Ectodermal cell (in vitro differentiated cells): ENCODE results near the gene HDGF.

Experiments
- H3K27ac ChIP-seq: 2 replicates; pipeline ENCODE4 v1.7.0; 2013; ENCODE audit warnings: mild to moderate bottlenecking, low read depth, low read length; ENCODE audit not compliant: insufficient read depth, poor library complexity, severe bottlenecking
- H3K27me3 ChIP-seq: 2 replicates; pipeline ENCODE4 v1.7.0; 2013; ENCODE audit warnings: mild to moderate bottlenecking, low read length; ENCODE audit not compliant: insufficient read depth, control insufficient read depth, poor library complexity, severe bottlenecking
- H3K36me3 ChIP-seq: one replicate; pipeline ENCODE4 v1.7.0; 2013; ENCODE audit warnings: low read length; ENCODE audit not compliant: control insufficient read depth, insufficient read depth
- H3K4me1 ChIP-seq: one replicate; pipeline ENCODE4 v1.7.0; 2013; ENCODE audit warnings: low read length; ENCODE audit not compliant: control insufficient read depth, insufficient read depth
- H3K4me3 ChIP-seq: 2 replicates; pipeline ENCODE4 v1.7.0; 2013; ENCODE audit warnings: low read depth, low read length, control low read depth; ENCODE audit not compliant: insufficient read depth
- H3K9me3 ChIP-seq: 2 replicates; pipeline ENCODE4 v1.7.0; 2013; ENCODE audit warnings: mild to moderate bottlenecking, low read length, moderate library complexity; ENCODE audit not compliant: control insufficient read depth
- whole genome bisulfite sequencing, 2 experiments: methylation state at CpG; one replicate each; pipeline ENCODE4 v1.1.7; 2013; ENCODE audit warnings: missing lambda C conversion rate in 2 of 2; 5-methylcytosine and 5-hydroxymethylcytosine counted together

Gene HDGF

DNA sequence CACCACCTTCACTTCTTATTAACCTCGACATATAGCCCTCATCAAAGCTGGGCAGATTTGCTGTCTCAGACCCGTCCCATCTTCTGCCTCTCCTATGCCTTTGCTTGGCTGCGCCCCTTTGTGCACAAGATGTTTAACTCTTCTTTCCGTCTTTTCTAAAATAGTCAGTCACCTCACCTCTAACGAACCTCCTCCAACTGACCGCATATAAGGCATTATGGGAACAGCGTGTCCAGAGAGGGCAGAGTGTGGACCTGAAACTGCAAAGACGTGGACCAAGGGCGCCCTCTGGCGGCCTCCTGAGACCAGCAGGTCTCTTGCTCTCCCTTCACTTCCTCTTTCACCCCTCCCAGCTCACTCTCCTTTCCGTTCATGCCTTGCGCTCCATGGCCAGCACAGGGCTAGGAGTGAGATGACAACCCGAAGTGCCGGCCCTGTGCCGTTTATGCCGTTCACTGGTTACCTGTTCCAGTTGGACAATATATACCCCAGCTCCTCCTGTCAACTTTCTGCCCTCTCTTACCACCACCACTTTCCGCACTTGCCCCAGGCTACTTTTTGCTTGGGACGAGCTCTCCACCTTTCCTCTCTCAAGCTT, 25.7 kb downstream of the HDGF start:
- Histone ChIP-seq H3K36me3 (peaks cover 31% of the 10 kb centered on the region), H3K9me3 (no peaks in the 10 kb centered on the region), H3K4me1 (peaks cover 26% of the 10 kb centered on the region), H3K4me3 (peak overlapping the region; percentile 20), H3K27ac (no peak overlapping the region), H3K27me3 (no peaks in the 10 kb centered on the region)
- WGBS, 2 experiments = 21 to 24% methylated on average over 18 of the region's 18 CpGs

DNA sequence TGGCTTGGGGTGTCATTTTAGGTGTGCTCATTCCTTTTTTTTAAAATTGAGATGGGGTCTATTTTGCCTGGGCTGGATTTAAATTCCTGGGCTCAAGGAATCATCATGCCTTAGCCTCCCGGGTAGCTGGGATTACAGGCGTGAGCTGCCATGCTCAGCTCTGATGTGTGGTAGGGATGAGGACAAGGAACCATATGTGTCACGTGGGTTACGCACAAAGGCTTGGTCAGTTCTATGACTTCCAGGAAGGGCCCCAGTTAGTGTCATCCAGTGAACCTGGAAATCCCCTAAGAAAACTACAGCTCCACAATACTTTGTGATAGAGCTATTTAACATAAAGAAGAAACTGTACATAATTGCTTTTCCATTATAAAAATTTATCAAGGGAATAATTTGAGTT, 29.9 kb downstream of the HDGF start:
- H3K9me3 ChIP-seq = no peaks in the 10 kb centered on the region
- peaks cover 33% of the 10 kb centered on the region for H3K36me3 ChIP-seq
- H3K4me3 ChIP-seq = no peak overlapping the region
- no peaks in the 10 kb centered on the region for H3K27me3 ChIP-seq
- no peak overlapping the region for H3K27ac ChIP-seq
- H3K4me1 ChIP-seq = peaks cover 12% of the 10 kb centered on the region
- 89 to 96% methylated on average over 4 of the region's 4 CpGs for WGBS, 2 experiments

DNA sequence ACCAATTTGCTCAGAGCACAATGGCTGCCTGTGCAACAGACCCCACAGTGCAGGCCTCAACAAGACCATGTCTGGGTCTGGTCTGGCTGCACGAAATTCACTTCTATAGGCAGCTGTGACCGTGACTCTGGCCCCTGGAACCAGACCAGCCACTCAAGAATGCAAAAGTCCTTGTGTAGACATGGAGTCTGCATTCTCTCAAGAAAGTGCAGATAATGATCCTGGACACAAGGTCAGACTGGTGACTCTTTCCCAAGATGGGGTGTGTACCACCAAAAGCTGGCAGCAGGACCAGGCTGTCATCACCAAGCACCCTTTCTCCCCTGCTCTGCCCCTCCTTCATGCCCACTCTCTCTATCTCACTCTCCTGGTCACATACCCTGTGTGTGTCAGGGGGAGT, 30.3 kb downstream of the HDGF start:
- Histone ChIP-seq H3K4me1 (peaks cover 8% of the 10 kb centered on the region), H3K9me3 (no peaks in the 10 kb centered on the region), H3K36me3 (peaks cover 33% of the 10 kb centered on the region), H3K27me3 (no peaks in the 10 kb centered on the region), H3K27ac (no peak overlapping the region), H3K4me3 (no peak overlapping the region)
- WGBS, 2 experiments = 89 to 97% methylated on average over 2 of the region's 2 CpGs

DNA sequence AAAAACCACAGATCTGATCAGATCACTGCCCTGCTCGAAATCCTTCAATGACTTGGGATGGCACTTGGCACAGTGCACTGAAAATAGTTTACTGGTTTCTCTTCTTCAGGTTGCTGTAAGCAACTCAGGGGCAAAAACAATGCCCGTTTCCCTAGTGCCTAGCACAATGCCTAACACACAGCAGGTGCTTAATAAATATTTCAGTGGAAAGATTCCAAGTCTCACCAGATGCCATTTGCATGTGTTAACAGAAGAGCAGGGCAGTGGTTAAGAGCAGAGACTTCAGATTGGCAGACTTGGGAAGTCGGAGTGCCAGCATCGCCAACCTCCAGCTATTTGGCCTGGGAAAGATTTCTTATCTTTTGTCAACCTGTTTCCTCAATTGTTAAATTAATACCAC, 34.1 kb downstream of the HDGF start:
- Histone ChIP-seq H3K4me3 (no peak overlapping the region), H3K27ac (no peak overlapping the region), H3K9me3 (no peaks in the 10 kb centered on the region), H3K27me3 (no peaks in the 10 kb centered on the region), H3K36me3 (peaks cover 11% of the 10 kb centered on the region), H3K4me1 (no peaks in the 10 kb centered on the region)
- 84 to 92% methylated on average over 4 of the region's 4 CpGs for WGBS, 2 experiments

GRCh38 chr1:156714830-156715229, 36.6 kb downstream of the HDGF start:
- H3K36me3 ChIP-seq = no peaks in the 10 kb centered on the region
- 91 to 92% methylated on average over 3 of the region's 3 CpGs for WGBS, 2 experiments
- peaks cover 12% of the 10 kb centered on the region for H3K4me1 ChIP-seq
- no peaks in the 10 kb centered on the region for H3K27me3 ChIP-seq
- H3K27ac ChIP-seq = no peak overlapping the region
- H3K9me3 ChIP-seq = no peaks in the 10 kb centered on the region
- no peak overlapping the region for H3K4me3 ChIP-seq

GRCh38 chr1:156712626-156713025, 38.8 kb downstream of the HDGF start:
- WGBS, 2 experiments = 84 to 87% methylated on average over 3 of the region's 3 CpGs
- H3K4me1 ChIP-seq = peaks cover 34% of the 10 kb centered on the region
- H3K36me3 ChIP-seq = no peaks in the 10 kb centered on the region
- no peak overlapping the region for H3K4me3 ChIP-seq
- no peaks in the 10 kb centered on the region for H3K9me3 ChIP-seq
- H3K27me3 ChIP-seq = no peaks in the 10 kb centered on the region
- no peak overlapping the region for H3K27ac ChIP-seq

DNA sequence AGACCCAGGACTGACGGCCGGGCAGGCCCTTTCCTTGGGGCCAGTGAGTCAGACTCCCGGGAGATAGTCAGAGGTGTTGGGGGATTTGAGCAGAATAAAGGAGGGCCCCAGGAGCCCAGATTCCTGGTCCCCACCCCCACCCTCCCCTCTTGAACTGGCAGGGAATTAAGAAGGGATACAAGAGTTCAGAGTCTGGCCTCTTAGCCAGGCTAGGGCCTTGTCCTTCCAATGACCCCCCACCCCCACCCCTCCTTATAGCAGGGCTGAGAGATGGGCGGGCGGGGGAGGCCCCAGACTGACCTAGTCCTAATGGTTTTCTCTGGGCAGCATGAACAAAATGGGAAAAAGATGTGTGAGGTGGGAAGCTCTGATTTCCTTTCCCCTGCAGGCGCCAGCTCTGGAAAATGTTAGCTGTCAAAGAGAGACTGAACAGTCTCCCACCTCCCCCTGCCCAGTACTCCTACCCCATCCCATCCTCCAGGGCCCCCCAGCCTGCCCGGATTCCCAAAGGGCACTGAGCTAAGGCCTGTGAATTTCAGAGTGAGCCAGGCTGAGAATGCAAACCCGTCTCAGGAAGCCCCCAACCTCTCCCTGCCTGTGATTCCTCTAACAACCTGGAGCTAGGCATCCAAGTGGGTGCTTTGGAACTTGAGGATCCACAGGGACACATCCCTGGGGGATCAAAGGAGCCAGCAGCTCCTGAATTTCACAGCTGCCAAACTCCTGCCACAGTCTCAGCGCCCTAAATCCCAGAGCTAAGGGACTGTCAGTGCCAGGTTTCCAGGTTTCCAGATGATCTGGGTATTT, 40.3 kb downstream of the HDGF start:
- H3K4me1 ChIP-seq = peaks cover 39% of the 10 kb centered on the region
- WGBS, 2 experiments = 24 to 33% methylated on average over 9 of the region's 9 CpGs

DNA sequence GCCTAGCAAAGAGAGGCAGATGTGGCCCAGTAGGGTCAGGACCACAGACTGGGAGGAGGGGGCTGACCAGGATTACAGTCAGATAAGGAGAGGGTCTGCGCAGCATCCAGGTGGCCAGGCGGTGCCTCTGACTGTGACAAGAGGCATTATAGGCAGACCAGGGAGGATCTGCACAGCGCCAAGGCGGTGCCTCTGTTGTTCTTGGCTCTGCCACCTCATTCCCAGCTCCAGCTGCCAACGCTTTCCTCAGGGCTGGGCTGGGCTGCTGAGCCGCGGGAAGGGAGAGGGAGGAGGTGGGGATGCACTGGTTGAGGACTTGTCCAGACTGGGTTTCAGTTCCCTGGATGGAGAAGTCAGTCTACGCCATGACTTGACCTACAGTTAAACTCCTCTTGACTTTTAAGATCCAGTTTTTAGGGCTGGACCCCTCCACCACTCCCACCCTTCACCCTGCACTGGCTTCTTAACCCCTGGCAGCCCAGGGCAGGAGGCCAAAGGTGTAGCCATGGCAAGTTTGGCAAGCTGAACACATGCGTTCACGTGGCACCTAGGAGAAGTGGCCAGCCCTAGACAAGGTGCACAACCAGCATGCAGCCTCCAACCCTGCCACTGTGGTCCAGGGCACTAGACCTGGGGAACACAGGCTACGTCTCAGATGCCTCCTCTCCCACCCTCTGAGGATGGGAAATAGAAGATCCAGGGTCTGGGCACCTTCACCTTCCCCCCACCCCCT, 41.6 kb downstream of the HDGF start:
- Histone ChIP-seq H3K9me3 (no peaks in the 10 kb centered on the region), H3K36me3 (no peaks in the 10 kb centered on the region), H3K4me3 (no peak overlapping the region), H3K27ac (no peak overlapping the region), H3K4me1 (peaks cover 39% of the 10 kb centered on the region), H3K27me3 (no peaks in the 10 kb centered on the region)
- WGBS, 2 experiments = 75 to 82% methylated on average over 11 of the region's 11 CpGs

More for the DNA sequence above, 40.3 kb downstream of the HDGF start:
- Histone ChIP-seq H3K27ac (no peak overlapping the region), H3K36me3 (no peaks in the 10 kb centered on the region), H3K27me3 (no peaks in the 10 kb centered on the region), H3K9me3 (no peaks in the 10 kb centered on the region), H3K4me3 (no peak overlapping the region)

GRCh38 chr1:156709031-156709430, 42.4 kb downstream of the HDGF start:
- WGBS, 2 experiments = 45 to 51% methylated on average over 4 of the region's 4 CpGs
- no peaks in the 10 kb centered on the region for H3K9me3 ChIP-seq
- no peaks in the 10 kb centered on the region for H3K36me3 ChIP-seq
- H3K4me1 ChIP-seq = peaks cover 39% of the 10 kb centered on the region
- H3K4me3 ChIP-seq = no peak overlapping the region
- peaks cover 4% of the 10 kb centered on the region for H3K27me3 ChIP-seq
- peak overlapping the region; percentile 84 for H3K27ac ChIP-seq

DNA sequence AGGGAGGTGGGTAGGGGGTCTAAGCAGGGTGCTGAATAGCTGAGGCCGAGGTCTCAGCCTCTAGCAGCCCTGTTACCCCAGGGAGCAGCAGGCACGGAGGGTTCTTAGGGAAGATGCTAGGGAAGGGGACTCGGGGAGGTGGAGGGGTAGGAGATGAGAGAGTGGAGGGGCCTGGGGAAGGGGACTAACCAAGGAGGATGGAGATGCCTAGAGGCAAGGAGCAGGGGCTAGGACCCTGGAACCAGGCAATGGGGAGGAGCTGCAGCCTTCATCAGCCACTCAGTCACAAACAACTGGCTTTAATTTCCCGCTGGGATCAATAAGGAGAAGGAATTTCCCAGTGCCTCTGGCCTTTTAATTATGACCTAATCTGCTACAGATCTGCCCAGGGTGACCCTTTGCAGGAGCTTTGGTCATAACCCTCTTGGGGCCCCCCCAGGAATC, 43.2 kb downstream of the HDGF start:
- WGBS, 2 experiments = 1 to 2% methylated on average over 4 of the region's 4 CpGs
- H3K27ac ChIP-seq = peak overlapping the region; percentile 84
- peak overlapping the region; percentile 19 for H3K4me3 ChIP-seq
- peaks cover 4% of the 10 kb centered on the region for H3K27me3 ChIP-seq
- no peaks in the 10 kb centered on the region for H3K36me3 ChIP-seq
- H3K9me3 ChIP-seq = no peaks in the 10 kb centered on the region
- peaks cover 43% of the 10 kb centered on the region for H3K4me1 ChIP-seq
